ENCODE results near the gene ANKS1A. TPM values are rescaled to one million over a fixed set of nuclear protein-coding genes. Genes with fewer than 3 reads are reported as not detected.

The ANKS1A gene
- total RNA-seq, 1 donor from 2014 or later: 17.0 TPM

DNA sequence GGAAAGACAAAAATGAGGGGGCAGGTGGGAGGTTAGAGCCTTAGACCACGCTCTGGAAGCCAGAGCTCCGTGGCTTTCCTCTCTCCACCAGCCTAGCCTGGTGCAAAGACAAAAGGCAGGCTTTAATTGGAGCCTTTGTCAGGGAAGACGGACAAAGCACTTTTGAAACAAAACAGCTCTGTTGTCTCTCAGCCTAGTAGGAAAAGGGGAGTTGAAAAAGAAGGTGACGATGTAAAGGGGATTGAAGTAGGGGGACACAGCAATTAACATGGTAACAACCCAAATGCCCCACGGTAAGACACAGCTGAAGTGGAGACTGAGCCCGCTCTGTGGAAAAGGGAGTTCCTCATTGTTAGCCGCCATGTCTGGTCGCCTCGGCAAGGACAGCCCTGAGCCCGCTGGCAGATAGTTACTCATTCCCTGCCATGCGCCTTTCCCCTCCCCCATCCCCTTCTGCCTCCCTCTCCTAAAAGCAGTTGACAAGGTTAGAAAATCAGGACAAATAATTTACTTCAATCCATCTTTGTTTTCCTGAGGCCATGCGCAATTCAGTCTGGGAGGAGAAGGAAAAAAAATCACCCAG, 159.1 kb downstream of the ANKS1A start:
- DNase-seq (ENCODE audit: low spot score): peak; percentile 84
- no peaks in the 10 kb centered on the region for H3K36me3 Mint-ChIP-seq
- no peaks in the 10 kb centered on the region for H3K9me3 Mint-ChIP-seq
- peak overlapping the region; percentile 21 for H3K4me3 ChIP-seq
- H3F3A ChIP-seq (ENCODE audit: low read depth): peaks cover 63% of the 10 kb centered on the region
- H3K27ac ChIP-seq: peak overlapping the region; percentile 43
- peak overlapping the region; percentile 4 for H2AFZ ChIP-seq (replicated peaks)
- H3K27me3 Mint-ChIP-seq (ENCODE audit: insufficient read depth, low read depth): peaks cover 5% of the 10 kb centered on the region
- no peaks in the 10 kb centered on the region for H3K79me2 ChIP-seq (ENCODE audit: low read depth)
- H3K4me1 Mint-ChIP-seq: peaks cover 3% of the 10 kb centered on the region
- peaks cover 75% of the 10 kb centered on the region for H3K4me1 ChIP-seq
- H3K9ac ChIP-seq: no peak overlapping the region
- no peak overlapping the region for H3K27ac Mint-ChIP-seq
- no peaks in the 10 kb centered on the region for H3K36me3 ChIP-seq
- TF ChIP-seq EZH2phosphoT487 (IDR thresholded peaks at IDR 0.05): no peak
- no peak for TF ChIP-seq CTCF (IDR thresholded peaks at IDR 0.05)
- TF ChIP-seq EZH2 (IDR thresholded peaks at IDR 0.05): no peak
- peak overlapping the region; percentile 69 for H3K4me2 ChIP-seq
- no peak overlapping the region for H3K4me3 Mint-ChIP-seq
- no peaks in the 10 kb centered on the region for H3K9me3 ChIP-seq (ENCODE audit: low read depth)
- no peaks in the 10 kb centered on the region for H3K27me3 ChIP-seq
- peaks cover 12% of the 10 kb centered on the region for H4K20me1 ChIP-seq (ENCODE audit: low read depth)

DNA sequence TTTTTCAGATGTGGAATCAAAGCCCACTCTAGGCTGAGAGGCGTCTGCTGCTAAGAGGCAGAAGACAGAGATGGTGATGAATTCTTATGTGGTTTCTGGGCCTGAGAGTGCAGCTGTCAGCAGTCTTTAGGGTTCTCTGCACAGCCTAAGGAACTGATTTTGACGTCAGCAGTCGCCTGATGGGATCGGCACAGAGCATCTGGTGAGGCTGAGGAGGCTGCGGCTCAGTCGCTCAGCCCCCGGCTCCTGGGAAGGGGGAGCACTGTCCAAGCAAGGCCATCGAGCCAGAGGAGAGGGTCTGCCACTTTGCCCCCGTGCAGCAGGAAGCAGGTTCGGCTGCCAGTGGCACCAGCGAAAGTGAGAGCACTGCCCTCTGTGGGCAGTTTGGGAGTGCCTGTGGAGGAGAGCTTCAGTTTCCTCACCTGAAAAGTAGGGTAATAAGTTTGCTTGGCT, 159.6 kb downstream of the ANKS1A start:
- H3K79me2 ChIP-seq (ENCODE audit: low read depth): no peaks in the 10 kb centered on the region
- H3K27ac ChIP-seq: peak overlapping the region; percentile 43
- no peaks in the 10 kb centered on the region for H3K36me3 Mint-ChIP-seq
- H3K9me3 Mint-ChIP-seq: no peaks in the 10 kb centered on the region
- H2AFZ ChIP-seq (replicated peaks): peak overlapping the region; percentile 4
- H3K9ac ChIP-seq: no peak overlapping the region
- H3K27me3 Mint-ChIP-seq (ENCODE audit: insufficient read depth, low read depth): peaks cover 5% of the 10 kb centered on the region
- H3K27me3 ChIP-seq: no peaks in the 10 kb centered on the region
- peaks cover 63% of the 10 kb centered on the region for H3F3A ChIP-seq (ENCODE audit: low read depth)
- no peaks in the 10 kb centered on the region for H3K36me3 ChIP-seq
- peaks cover 73% of the 10 kb centered on the region for H3K4me1 ChIP-seq
- peak overlapping the region; percentile 21 for H3K4me3 ChIP-seq
- H3K4me3 Mint-ChIP-seq: no peak overlapping the region
- peak overlapping the region; percentile 69 for H3K4me2 ChIP-seq
- DNase-seq (ENCODE audit: low spot score): peak; percentile 49
- TF ChIP-seq EZH2 (IDR thresholded peaks at IDR 0.05) (no peak), EZH2phosphoT487 (IDR thresholded peaks at IDR 0.05) (no peak), CTCF (IDR thresholded peaks at IDR 0.05) (peak; percentile 44)
- H3K27ac Mint-ChIP-seq: no peak overlapping the region
- H3K9me3 ChIP-seq (ENCODE audit: low read depth): no peaks in the 10 kb centered on the region
- peaks cover 6% of the 10 kb centered on the region for H3K4me1 Mint-ChIP-seq
- H4K20me1 ChIP-seq (ENCODE audit: low read depth): peaks cover 15% of the 10 kb centered on the region

DNA sequence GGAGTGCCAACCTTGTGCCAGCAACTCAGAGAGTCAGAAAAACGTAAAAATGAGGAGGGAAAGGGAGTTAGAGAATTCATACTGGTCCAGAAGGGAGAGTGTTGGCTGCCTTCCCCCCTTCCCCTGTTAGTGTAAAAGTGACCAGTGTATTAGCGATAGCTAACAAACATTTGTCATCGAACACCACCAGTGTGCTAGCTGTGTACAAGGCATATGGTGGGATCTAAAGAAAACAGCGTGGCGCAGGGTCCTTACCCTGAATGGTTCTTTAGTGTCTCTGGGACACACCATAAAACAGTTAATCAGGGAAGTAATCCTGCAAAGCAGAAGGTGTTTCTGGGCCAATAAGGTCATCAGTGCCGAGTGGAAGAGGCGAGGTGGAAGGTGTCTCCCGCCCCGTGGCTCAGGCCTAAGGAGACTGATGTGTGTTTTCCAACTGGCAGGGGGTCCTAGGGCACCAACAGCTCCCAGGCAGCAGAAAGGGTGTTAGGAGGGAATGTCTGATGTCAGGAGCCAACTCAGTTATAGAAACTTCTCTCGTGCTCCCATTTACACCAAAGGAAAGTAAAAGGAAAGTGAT, 160.2 kb downstream of the ANKS1A start:
- peaks cover 68% of the 10 kb centered on the region for H3K4me1 ChIP-seq
- peak overlapping the region; percentile 69 for H3K4me2 ChIP-seq
- no peaks in the 10 kb centered on the region for H3K36me3 ChIP-seq
- H2AFZ ChIP-seq (replicated peaks): no peak overlapping the region
- peaks cover 15% of the 10 kb centered on the region for H4K20me1 ChIP-seq (ENCODE audit: low read depth)
- H3K27ac Mint-ChIP-seq: no peak overlapping the region
- TF ChIP-seq CTCF (IDR thresholded peaks at IDR 0.05) (no peak), EZH2 (IDR thresholded peaks at IDR 0.05) (no peak), EZH2phosphoT487 (IDR thresholded peaks at IDR 0.05) (no peak)
- H3K27ac ChIP-seq: no peak overlapping the region
- H3K4me1 Mint-ChIP-seq: peaks cover 7% of the 10 kb centered on the region
- no peaks in the 10 kb centered on the region for H3K9me3 ChIP-seq (ENCODE audit: low read depth)
- H3K79me2 ChIP-seq (ENCODE audit: low read depth): no peaks in the 10 kb centered on the region
- peaks cover 5% of the 10 kb centered on the region for H3K27me3 Mint-ChIP-seq (ENCODE audit: insufficient read depth, low read depth)
- no peaks in the 10 kb centered on the region for H3K27me3 ChIP-seq
- H3K9me3 Mint-ChIP-seq: no peaks in the 10 kb centered on the region
- H3K4me3 ChIP-seq: no peak overlapping the region
- H3K4me3 Mint-ChIP-seq: no peak overlapping the region
- no peaks in the 10 kb centered on the region for H3K36me3 Mint-ChIP-seq
- H3F3A ChIP-seq (ENCODE audit: low read depth): peaks cover 58% of the 10 kb centered on the region
- DNase-seq (ENCODE audit: low spot score): no peak
- no peak overlapping the region for H3K9ac ChIP-seq

All from neural progenitor cell (in vitro differentiated cells).